ENCODE data around the gene UTS2B.

DNA sequence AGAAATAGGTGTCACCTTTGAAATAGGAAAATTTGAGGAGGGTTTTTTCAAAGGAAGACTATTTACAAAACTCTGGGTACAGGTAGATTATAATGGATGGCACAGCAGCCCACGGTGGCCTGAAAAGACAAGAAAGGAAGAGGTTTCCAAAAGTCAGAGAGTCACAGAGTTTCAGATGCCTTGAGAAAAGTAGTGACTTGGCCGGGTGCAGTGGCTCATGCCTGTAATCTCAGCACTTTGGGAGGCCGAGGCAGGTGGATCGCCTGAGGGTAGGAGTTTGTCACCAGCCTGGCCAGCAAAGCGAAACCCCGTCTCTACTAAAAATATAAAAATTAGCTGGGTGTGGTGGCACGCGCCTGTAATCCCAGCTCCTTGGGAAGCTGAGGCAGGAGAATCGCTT, 96.1 kb downstream of the UTS2B start:
- TF ChIP-seq ZNF274 (IDR thresholded peaks at IDR 0.05; ENCODE audit: low read depth, low read length) (no peak), SUZ12 (IDR thresholded peaks at IDR 0.05; ENCODE audit: extremely low read depth, insufficient read depth, insufficient read length) (no peak), YY1 (IDR thresholded peaks at IDR 0.05; ENCODE audit: insufficient read depth, insufficient read length) (no peak)

Measured in NT2/D1 (cell line).